Activated T-cell treated with anti-CD3 and anti-CD28 coated beads for 48 hours (primary cell): ENCODE data around the gene EIF4EBP2.
A peak's percentile ranks its signal among the peaks of the same experiment; 100 is the strongest.

Experiments used
- DNase-seq: peaks from one replicate; pipeline ENCODE4 v3.0.0-alpha.2; 2020; ENCODE audit warnings: low read depth

EIF4EBP2 gene

GRCh38 chr10:70379581-70380176 is 24.3 kb upstream of the EIF4EBP2 start:
- no peak for DNase-seq

- DNase-seq, result no peak
Measured at GRCh38 chr10:70380350-70381135, 23.4 kb upstream of the EIF4EBP2 start.

GRCh38 chr10:70381471-70382421 is 22.2 kb upstream of the EIF4EBP2 start:
- DNase-seq, result peak; percentile 30

- DNase-seq, result no peak
Measured at GRCh38 chr10:70391654-70392053, 12.3 kb upstream of the EIF4EBP2 start.

GRCh38 chr10:70396140-70396539 is 7.8 kb upstream of the EIF4EBP2 start:
- no peak for DNase-seq

GRCh38 chr10:70399177-70399576 is 4.8 kb upstream of the EIF4EBP2 start:
- no peak for DNase-seq

- no peak for DNase-seq
Measured at GRCh38 chr10:70403483-70404035, 386 bp upstream of the EIF4EBP2 start.

- no peak for DNase-seq
Measured at GRCh38 chr10:70404787-70405036, 767 bp downstream of the EIF4EBP2 start.

- DNase-seq, result peak; percentile 27
Measured at GRCh38 chr10:70405037-70405824, 1.3 kb downstream of the EIF4EBP2 start.

GRCh38 chr10:70409772-70410171 is 5.8 kb downstream of the EIF4EBP2 start:
- DNase-seq, result no peak

- no peak for DNase-seq
Measured at GRCh38 chr10:70410608-70411007, 6.7 kb downstream of the EIF4EBP2 start.

- DNase-seq, result no peak
Measured at GRCh38 chr10:70412356-70412755, 8.4 kb downstream of the EIF4EBP2 start.

- DNase-seq, result no peak
Measured at GRCh38 chr10:70417568-70417967, 13.6 kb downstream of the EIF4EBP2 start.

GRCh38 chr10:70418229-70418628 is 14.3 kb downstream of the EIF4EBP2 start:
- no peak for DNase-seq

- no peak for DNase-seq
Measured at GRCh38 chr10:70418713-70419112, 14.8 kb downstream of the EIF4EBP2 start.

- DNase-seq, result no peak
Measured at GRCh38 chr10:70424320-70424719, 20.4 kb downstream of the EIF4EBP2 start.

- no peak for DNase-seq
Measured at GRCh38 chr10:70425096-70425495, 21.2 kb downstream of the EIF4EBP2 start.

GRCh38 chr10:70426823-70427222 is 22.9 kb downstream of the EIF4EBP2 start:
- DNase-seq, result no peak

GRCh38 chr10:70430493-70431445 is 26.8 kb downstream of the EIF4EBP2 start:
- DNase-seq, result no peak

GRCh38 chr10:70432101-70432500 is 28.2 kb downstream of the EIF4EBP2 start:
- no peak for DNase-seq
